Activated CD8-positive, alpha-beta T cell treated with anti-CD3 and anti-CD28 coated beads for 36 hours (primary cell): ENCODE data around the gene PSMB3. TPM values are rescaled to one million over a fixed set of nuclear protein-coding genes. Genes with fewer than 3 reads are reported as not detected.
A peak's percentile ranks its signal among the peaks of the same experiment; 100 is the strongest.

Experiments used
- ATAC-seq: fragments of 200-7000 bp; cut with Tn5 transposase; one replicate; pipeline ENCODE4 v1.10.0; 2021; ENCODE audit warnings: mild to moderate bottlenecking, moderate library complexity
- CTCF ChIA-PET: fragments of 350-600 bp; sonication (Branson Sonifier 250); formaldehyde crosslinking; loops from one replicate; lab custom pipeline; 2021; ENCODE audit warnings: antibody characterized with exemption; lab: Charles Lee
- POLR2A ChIA-PET: fragments of 350-600 bp; sonication (Branson Sonifier 250); formaldehyde crosslinking; loops from one replicate; lab custom pipeline; 2021; ENCODE audit warnings: antibody characterized with exemption; lab: Charles Lee
- DNase-seq: peaks from one replicate; pipeline ENCODE4 v3.0.0-alpha.2; 2020
- H3K27ac Mint-ChIP-seq: one replicate; pipeline ENCODE4 v1.8.0; 2021; ENCODE audit warnings: mild to moderate bottlenecking, mixed read lengths
- H3K27me3 Mint-ChIP-seq: one replicate; pipeline ENCODE4 v1.8.0; 2021; ENCODE audit warnings: mixed read lengths
- H3K36me3 Mint-ChIP-seq: one replicate; pipeline ENCODE4 v1.8.0; 2021; ENCODE audit warnings: low read depth, mixed read lengths
- H3K4me1 Mint-ChIP-seq: one replicate; pipeline ENCODE4 v1.8.0; 2021; ENCODE audit warnings: low read depth, mixed read lengths
- H3K4me3 Mint-ChIP-seq: one replicate; pipeline ENCODE4 v1.8.0; 2021; ENCODE audit warnings: mild to moderate bottlenecking, moderate library complexity, mixed read lengths
- H3K9me3 Mint-ChIP-seq: one replicate; pipeline ENCODE4 v1.8.0; 2021; ENCODE audit warnings: mixed read lengths
- intact Hi-C: fragments of 100-400 bp; cut with micrococcal nuclease; formaldehyde crosslinking; loops from one replicate; pipeline ENCODE4 v1.10.0; 2022
- microRNA-seq: library from miRNA; unstranded; fragments of <30 nt; microRNA quantifications from one replicate; pipeline ENCODE4 v1.2.0, GENCODE V29; 2022; ENCODE audit warnings: borderline microRNAs expressed, borderline replicate concordance
- total RNA-seq, 2 experiments: library from RNA; stranded (reverse); gene quantifications; one replicate each; pipeline ENCODE4 v1.2.3, GENCODE V29; 2021
- TF ChIP-seq, protein P1 (sequence below): fragments of 200-600 bp; IDR thresholded peaks from one replicate; pipeline ENCODE4 v1.8.0; 2022; ENCODE audit warnings: antibody characterized with exemption, mild to moderate bottlenecking

The PSMB3 gene
- total RNA-seq, 2 experiments from 2014 or later, result 275 to 279 TPM

DNA sequence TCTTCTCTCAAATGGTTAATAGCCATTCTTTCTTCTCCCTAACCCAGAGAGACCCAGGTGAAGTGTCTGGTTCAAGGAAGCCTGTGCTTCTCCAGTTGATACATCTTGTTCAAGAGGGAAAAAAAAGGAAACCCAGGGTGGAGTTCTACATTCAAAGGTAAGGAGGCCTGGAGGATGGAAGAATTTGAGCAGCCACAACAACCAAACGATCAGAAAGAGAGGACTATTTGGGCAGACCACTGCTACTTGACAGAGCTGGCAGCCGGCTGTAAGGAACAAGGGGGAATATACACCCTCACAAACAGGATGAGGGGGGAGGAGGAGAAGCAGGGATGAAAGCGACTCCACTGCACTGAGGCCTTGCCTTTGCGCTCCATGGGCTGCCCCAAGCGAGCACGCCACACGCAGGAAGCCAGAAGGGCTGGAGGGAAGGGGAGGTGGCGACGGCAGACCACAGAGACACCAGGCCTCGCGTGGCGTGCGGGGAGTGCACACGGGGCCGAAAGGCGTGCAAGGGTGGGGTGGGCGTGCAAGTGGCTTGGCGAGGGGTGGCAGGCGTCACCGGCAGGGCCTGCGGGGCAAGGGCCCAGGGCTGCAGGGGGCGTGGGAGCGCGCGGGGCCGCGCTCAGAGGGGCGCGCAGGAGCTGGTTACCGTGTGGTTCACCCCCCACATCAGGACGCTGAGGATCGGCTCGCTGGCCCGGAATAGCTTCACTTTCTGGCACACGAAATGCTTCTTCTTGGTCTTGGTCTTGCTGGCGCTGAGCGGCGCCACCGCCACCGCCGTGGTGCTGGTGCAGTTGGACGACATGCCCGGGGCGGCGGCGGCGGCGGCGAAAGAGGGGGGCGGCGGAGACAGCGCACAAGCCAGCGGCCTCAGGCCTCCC lies 46.3 kb downstream of the PSMB3 start:
- H3K27ac Mint-ChIP-seq, result peak overlapping the region; percentile 85
- CTCF ChIA-PET, result interaction anchor here (0.6 to 1.8 kb wide), 4 partner anchors 11 to 64 kb away, joined by 3 to 5 read pairs (median 3); no protein-coding TSS in a partner anchor
- DNase-seq (peak; percentile 65), ATAC-seq (peak; percentile 25)
- peak overlapping the region; percentile 83 for H3K4me3 Mint-ChIP-seq
- POLR2A ChIA-PET, result interaction anchor here (0.5 to 2.4 kb wide), 10 partner anchors 9 to 124 kb away, joined by 3 to 7 read pairs (median 3); no protein-coding TSS in a partner anchor
- H3K9me3 Mint-ChIP-seq, result no peaks in the 10 kb centered on the region
- H3K4me1 Mint-ChIP-seq, result peaks cover 38% of the 10 kb centered on the region
- intact Hi-C loops, result no loop called here
- TF ChIP-seq, protein P1, sequence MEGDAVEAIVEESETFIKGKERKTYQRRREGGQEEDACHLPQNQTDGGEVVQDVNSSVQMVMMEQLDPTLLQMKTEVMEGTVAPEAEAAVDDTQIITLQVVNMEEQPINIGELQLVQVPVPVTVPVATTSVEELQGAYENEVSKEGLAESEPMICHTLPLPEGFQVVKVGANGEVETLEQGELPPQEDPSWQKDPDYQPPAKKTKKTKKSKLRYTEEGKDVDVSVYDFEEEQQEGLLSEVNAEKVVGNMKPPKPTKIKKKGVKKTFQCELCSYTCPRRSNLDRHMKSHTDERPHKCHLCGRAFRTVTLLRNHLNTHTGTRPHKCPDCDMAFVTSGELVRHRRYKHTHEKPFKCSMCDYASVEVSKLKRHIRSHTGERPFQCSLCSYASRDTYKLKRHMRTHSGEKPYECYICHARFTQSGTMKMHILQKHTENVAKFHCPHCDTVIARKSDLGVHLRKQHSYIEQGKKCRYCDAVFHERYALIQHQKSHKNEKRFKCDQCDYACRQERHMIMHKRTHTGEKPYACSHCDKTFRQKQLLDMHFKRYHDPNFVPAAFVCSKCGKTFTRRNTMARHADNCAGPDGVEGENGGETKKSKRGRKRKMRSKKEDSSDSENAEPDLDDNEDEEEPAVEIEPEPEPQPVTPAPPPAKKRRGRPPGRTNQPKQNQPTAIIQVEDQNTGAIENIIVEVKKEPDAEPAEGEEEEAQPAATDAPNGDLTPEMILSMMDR, result no peak
- H3K27me3 Mint-ChIP-seq, result no peaks in the 10 kb centered on the region
- H3K36me3 Mint-ChIP-seq, result peaks cover 41% of the 10 kb centered on the region

DNA sequence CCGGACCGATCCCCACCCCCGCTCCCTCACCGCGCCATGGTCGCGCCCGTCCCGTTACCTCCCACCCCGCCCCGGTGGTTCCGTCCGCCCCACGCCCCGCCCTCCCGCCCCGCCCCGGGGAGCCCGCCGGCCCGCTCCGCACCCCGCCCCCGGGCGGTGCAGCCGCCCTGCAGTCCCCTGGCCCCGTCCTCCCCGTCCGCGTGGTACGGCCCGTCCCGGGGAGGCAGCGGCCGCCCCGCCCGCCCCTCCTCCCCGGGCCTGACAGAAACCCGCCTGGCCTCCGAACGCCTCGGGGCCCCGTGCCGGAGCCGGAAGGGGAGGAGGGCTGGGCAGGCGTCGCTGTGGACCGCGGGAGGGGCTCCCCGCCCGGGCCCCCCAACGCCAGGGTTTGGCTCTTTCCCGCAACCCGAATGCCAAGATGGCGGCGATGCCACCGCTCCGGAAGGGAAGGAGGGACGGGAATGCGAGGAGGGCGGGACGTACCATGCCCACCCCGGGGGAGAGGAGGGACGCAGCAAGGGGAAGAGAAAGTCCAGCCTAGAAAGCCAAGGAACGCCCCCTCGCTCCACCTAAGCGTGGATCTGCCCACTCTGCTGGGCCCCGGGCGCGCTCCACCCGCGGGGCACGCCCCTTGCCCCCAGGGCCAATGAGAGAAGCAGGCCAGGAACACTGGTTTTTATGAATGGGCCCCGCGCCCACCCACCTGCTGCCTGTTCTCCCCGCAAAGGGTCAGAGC lies 47.1 kb downstream of the PSMB3 start, which contains the start of gene PIP4K2B:
PIP4K2B (minus strand) TSS at position 56 of the 736 bp plus-strand sequence. CDS start 132 bp downstream, outside the sequence.
- TF ChIP-seq, protein P1, result no peak
- peak within 1 kb of the TSS; percentile 85 for H3K27ac Mint-ChIP-seq
- intact Hi-C loops, result no loop called here
- H3K36me3 Mint-ChIP-seq, result peaks cover 40% of the 10 kb centered on the region
- ChIA-PET POLR2A (interaction anchor here (0.5 to 2.4 kb wide), 6 partner anchors 8 to 984 kb away, joined by 3 to 7 read pairs (median 3); no protein-coding TSS in a partner anchor), CTCF (interaction anchor here (0.7 kb wide), 1 partner anchor 65 kb away, joined by 3 read pairs; no protein-coding TSS in a partner anchor)
- H3K27me3 Mint-ChIP-seq, result no peaks in the 10 kb centered on the region
- peak; percentile 83 for ATAC-seq
- DNase-seq, result peak; percentile 92
- H3K4me3 Mint-ChIP-seq, result peak within 1 kb of the TSS; percentile 83
- no peaks in the 10 kb centered on the region for H3K9me3 Mint-ChIP-seq
- H3K4me1 Mint-ChIP-seq, result peaks cover 31% of the 10 kb centered on the region

DNA sequence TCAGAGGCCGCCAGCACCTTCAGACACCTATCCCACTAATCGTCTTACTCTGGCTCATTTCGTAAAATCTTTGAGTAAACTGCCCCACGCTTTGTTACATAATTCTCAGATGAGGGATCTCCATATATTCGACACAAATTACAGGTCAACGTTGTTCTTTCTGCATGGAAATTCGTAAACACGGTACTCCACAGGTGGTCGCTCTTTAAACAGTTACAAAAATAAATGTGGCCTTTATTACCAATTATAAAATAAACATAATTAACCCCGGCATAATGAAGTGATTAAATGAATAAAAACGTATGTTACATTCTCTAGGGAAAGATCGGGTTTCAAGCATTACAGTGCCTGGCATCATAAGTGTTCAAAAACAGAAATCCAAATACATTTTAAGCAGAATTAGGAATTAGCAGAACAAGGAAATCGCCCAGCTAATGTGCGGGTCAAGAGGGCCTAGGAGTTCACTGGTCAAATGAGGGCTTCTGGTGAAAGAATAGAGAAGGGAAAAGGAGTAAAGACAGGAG lies 47.8 kb downstream of the PSMB3 start:
- peaks cover 29% of the 10 kb centered on the region for H3K4me1 Mint-ChIP-seq
- DNase-seq (no peak), ATAC-seq (no peak)
- peak overlapping the region; percentile 81 for H3K27ac Mint-ChIP-seq
- intact Hi-C loops, result no loop called here
- peaks cover 40% of the 10 kb centered on the region for H3K36me3 Mint-ChIP-seq
- no peaks in the 10 kb centered on the region for H3K9me3 Mint-ChIP-seq
- CTCF ChIA-PET, result no interaction called here
- H3K4me3 Mint-ChIP-seq, result peak overlapping the region; percentile 75
- TF ChIP-seq, protein P1, result no peak
- POLR2A ChIA-PET, result interaction anchor here (0.5 kb wide), 1 partner anchor 984 kb away, joined by 3 read pairs; no protein-coding TSS in a partner anchor
- no peaks in the 10 kb centered on the region for H3K27me3 Mint-ChIP-seq

DNA sequence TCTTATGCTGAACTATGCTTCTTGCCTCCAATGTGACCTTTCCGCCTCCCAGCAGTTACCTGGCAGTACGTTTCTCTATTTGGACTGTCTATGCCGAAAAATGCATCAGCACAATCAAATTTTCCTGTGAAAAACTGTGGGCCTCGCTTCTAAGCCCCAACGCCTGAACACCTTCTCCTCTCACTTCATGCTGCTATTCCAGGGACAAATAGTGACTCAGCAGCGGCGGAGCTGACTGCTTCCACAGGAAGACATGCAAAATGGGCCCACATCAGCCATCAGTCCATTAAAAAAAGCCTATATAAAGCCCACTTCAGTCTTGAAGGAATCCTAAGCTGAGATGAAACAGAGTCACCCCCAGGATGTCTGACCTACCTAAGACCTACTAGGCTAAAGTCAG lies 57.3 kb downstream of the PSMB3 start:
- H3K27ac Mint-ChIP-seq, result no peak overlapping the region
- H3K4me1 Mint-ChIP-seq, result no peaks in the 10 kb centered on the region
- no peak overlapping the region for H3K4me3 Mint-ChIP-seq
- no peaks in the 10 kb centered on the region for H3K27me3 Mint-ChIP-seq
- H3K36me3 Mint-ChIP-seq, result peaks cover 39% of the 10 kb centered on the region
- TF ChIP-seq, protein P1, result no peak
- ATAC-seq (no peak), DNase-seq (no peak)
- H3K9me3 Mint-ChIP-seq, result no peaks in the 10 kb centered on the region
- ChIA-PET POLR2A (interaction anchor here (1.0 to 1.2 kb wide), 2 partner anchors 8 to 48 kb away, joined by 3 to 4 read pairs; no protein-coding TSS in a partner anchor), CTCF (interaction anchor here (1.3 to 1.6 kb wide), 2 partner anchors 12 to 75 kb away, joined by 3 to 4 read pairs; no protein-coding TSS in a partner anchor)
- intact Hi-C loops, result no loop called here

Small RNAs within 50 kb of the gene (microRNA-seq; reads per million reads assigned to microRNA genes)
- 2.7 reads per million for gene MIR4726

Other genes with a start within 250 kb of the PSMB3 start
- 1 to 10 TPM in 1 of 2 experiments, under 1 TPM in 1; 0.74 to 1.1 TPM for gene SRCIN1, start 146.8 kb upstream of the PSMB3 start, total RNA-seq
- 10 to 100 TPM; 31.8 to 32.2 TPM for gene EPOP, start 77.8 kb upstream of the PSMB3 start, total RNA-seq
- 100 to 1,000 TPM; 145 to 148 TPM for gene MLLT6, start 47.5 kb upstream of the PSMB3 start, total RNA-seq
- gene CISD3, start 22.4 kb upstream of the PSMB3 start, total RNA-seq, result 10 to 100 TPM; 43.2 to 44.2 TPM
- gene PCGF2, start 4.4 kb upstream of the PSMB3 start, total RNA-seq, result 1 to 10 TPM in 1 of 2 experiments, under 1 TPM in 1; 0.50 to 1.2 TPM
- 10 to 100 TPM; 30.9 to 33.2 TPM for gene PIP4K2B, start 46.8 kb downstream of the PSMB3 start, total RNA-seq
- 10 to 100 TPM; 19.7 to 20.1 TPM for gene CWC25, start 72.6 kb downstream of the PSMB3 start, total RNA-seq
- gene RPL23, start 101.0 kb downstream of the PSMB3 start, total RNA-seq, result 1,000 to 10,000 TPM; 1,908 to 1,957 TPM
- 100 to 1,000 TPM; 135 to 139 TPM for gene LASP1, start 117.3 kb downstream of the PSMB3 start, total RNA-seq
- not detected for gene FBXO47, start 214.7 kb downstream of the PSMB3 start, total RNA-seq